Muscle of back (tissue), 11 donors: ENCODE data around the gene CHST15. TPM values are rescaled to one million over a fixed set of nuclear protein-coding genes. Genes with fewer than 3 reads are reported as not detected.

Experiments
- DNase-seq, 3 donors: peaks; one replicate each; pipeline versions ENCODE4 v3.0.0 to v3.0.0-alpha.2; 2013
- polyA plus RNA-seq, 10 donors: library from polyadenylated mRNA; unstranded; fragments of 120-200 nt; gene quantifications; one replicate each; pipeline ENCODE4 v1.2.1, GENCODE V29; 2013; ENCODE audit not compliant: insufficient read length in 10 of 10

Gene CHST15
- polyA plus RNA-seq, 10 donors: 13.5 to 24.0 (median 18.5) TPM

GRCh38 chr10:124000792-124001201 lies 92.6 kb downstream of the CHST15 start:
- DNase-seq: peak in 1 of 3 donors; percentile 0

DNA sequence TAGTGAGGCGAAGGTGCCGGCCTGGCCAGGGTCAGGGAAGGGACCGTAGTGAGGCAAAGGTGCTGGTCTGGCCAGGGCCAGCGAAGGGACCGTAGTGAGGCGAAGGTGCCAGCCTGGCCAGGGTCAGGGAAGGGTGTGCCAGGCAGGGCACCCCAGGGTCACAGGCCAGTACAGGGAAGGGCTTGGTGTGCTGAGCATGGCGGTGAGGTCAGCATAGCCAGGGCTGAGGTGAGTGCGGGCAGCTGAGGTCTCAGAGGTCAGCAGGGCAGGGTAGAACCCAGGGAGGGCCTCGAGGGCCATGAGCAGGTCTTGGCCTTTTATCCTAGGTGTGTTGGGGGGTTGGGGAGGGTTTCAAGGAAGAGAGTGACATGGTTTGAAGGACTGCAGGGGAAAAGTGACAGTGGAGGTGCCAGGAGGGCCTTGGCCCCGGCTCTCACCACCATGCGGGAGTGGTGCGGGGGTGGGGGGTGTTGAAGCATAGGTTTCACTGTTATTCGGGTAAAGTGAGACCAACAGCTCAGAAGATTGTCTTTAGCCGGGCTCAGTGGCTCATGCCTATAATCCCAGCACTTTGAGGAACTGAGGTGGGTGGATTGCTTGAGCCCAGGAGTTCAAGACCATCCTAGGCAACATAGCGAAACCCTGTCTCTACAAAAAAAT lies 93.3 kb downstream of the CHST15 start:
- peak in 1 of 3 donors; percentile 0 for DNase-seq

DNA sequence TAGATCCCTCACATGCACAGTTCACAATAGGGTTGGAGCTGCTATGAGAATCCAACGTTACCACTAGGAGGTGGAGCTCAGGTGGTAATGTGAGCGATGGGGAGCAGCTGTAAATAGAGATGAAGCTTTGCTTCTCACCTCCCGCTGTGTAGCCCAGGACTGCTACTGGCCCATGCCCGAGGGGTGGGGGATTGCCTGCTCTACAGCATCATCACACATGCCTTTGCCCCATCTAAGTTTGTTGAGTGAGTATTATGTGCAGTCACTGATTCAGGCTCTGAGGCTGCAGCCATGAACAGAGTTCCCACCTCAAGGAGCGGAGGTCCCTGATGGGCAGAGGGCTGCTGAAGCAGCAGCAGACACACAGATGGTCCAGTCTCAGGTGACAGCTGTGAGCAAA lies 94.1 kb downstream of the CHST15 start:
- no peak for DNase-seq

DNA sequence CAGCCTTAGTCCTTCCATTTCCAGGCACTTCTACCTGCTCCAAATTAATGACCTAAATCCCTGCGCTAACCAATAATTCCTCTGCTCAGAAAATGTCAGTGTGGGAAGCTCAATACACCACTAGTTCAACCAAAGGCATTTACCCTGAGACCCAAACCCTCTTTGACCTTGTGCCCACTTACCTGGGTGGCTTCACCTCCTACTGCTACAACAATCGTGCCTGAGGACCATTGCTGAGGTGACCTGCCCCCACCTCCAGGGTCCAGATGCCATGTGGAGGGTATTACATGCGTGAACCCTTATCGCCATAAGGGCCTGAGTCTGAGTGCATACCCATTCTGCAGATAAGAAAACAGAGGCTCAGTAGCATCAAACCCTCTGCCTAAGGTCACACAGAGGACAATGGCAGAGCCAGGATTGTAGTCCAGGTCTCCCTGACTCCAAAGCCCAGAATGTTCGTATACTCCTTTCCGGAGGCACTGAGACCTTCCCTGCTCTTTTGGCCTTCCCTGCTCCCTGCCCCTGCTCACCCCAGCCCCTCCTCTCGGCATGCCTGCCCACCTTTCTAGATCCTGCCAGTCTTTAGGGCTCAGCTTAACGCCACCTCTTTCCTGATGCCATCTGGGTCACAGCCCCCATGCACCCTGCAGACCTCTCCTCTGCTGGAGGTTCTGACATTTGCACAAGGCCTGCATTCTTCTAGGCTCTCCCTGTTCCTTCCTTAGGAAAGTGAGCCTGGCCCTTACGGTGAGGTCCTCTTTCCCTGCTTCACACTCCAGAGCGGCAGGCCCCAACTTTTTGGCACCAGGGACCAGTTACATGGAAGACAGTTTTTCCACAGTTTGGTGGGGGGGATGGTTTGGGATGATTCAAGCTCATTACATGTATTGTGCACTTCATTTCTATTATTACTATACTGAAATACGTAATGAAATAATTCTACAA lies 94.9 kb downstream of the CHST15 start:
- no peak for DNase-seq

GRCh38 chr10:123997486-123998196 lies 95.8 kb downstream of the CHST15 start:
- peak; percentile 20 to 92 (median 45) for DNase-seq

- DNase-seq: no peak
Measured at GRCh38 chr10:123997013-123997412, 96.4 kb downstream of the CHST15 start.

GRCh38 chr10:123996302-123996701 lies 97.1 kb downstream of the CHST15 start:
- no peak for DNase-seq

DNA sequence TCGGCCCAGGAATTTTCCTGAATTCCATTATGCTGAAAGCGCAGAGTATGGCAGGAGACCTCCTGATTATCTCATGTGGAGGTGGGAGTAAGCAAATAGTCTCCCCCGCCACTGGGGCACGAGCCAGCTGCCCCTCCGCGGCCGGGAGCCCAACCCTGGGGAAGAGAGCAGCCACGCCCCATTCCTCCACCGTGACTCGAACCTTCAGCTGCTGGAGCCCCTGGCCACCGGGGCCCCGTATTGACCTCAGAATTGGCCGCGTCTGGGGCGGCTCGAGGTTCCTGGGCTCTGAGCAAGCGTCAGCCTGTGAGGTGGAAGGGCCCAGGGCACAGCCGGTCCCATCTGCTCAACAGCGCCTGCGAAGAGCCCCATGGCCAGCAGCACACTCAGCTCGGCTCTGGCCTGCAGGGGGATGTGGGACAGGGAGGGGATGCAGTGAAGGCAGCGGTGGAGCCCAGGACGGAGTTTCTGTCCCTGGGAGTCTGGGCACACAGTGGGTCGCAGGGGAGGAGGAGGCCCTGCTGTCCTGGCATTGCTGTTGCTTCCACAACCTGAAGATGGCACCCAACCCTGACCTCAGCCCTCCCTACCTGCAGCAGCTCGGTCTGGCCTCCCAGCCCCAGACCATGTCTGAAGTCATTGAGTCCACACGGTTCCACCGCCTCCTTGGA lies 97.8 kb downstream of the CHST15 start:
- peak; percentile 45 to 79 (median 63) for DNase-seq

DNA sequence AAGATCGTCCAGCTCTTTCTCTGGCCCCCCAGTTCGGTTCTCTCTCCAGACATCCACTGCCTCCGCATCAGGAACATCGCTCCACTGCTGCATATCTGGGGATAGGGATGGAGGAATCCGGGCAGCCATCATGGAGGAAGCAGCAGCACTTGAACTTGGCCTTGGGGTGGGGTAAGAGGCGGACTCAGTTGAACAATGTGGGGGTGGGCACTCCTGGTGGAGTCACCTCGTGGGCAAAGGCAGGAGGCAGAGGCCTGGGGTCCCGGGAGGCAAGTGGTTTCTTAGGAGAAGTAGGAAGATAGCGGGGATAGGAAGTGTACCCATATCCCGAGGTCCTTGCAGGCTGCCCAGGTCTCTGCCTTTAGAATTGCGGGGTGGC lies 98.3 kb downstream of the CHST15 start:
- DNase-seq: no peak

GRCh38 chr10:123994417-123995081 lies 98.8 kb downstream of the CHST15 start:
- peak; percentile 76 to 91 (median 87) for DNase-seq

DNA sequence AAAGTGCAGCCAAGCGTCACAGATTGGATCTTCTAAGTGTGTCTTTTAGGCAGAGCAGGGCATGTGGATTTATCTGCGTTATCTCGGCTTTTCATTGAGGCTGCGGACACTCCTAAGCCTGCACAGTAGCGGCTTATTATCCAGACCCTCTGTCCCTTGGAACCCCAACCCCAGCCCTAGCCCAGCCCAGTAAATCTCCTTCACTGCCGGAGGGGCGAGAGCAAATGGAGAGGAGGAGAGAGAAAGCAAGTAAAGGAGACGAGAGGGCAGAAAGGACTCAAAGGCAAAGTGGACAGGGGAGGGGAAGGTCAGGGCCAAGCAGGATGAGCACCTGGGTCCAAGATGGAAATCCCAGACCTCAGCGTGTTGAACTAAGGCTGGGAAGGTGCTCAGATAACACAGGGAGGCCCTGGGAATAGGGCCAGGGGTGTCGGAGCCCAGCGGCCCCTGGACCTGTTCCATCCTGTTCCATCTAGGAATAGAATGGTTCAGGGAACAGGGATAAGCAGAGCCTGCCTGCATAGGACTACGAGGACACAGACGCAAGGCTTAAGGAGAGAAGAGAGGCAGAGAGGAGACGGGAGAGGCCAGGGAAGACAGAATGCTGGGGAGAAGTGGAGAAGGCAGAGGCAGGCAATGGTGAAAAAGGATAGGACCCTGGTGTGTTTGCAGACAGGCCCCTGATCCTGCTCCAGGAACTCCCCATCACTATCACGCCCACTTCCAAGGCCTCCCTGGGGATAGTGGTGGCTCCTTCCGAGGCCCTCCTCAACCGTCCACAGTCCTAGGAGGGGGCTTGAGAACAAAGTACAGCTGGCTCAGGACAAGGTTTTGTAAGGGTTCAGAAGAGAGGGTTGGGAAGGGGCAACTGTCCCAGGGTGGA lies 99.6 kb downstream of the CHST15 start:
- no peak for DNase-seq

GRCh38 chr10:123991611-123992570 lies 101.5 kb downstream of the CHST15 start:
- no peak for DNase-seq

DNA sequence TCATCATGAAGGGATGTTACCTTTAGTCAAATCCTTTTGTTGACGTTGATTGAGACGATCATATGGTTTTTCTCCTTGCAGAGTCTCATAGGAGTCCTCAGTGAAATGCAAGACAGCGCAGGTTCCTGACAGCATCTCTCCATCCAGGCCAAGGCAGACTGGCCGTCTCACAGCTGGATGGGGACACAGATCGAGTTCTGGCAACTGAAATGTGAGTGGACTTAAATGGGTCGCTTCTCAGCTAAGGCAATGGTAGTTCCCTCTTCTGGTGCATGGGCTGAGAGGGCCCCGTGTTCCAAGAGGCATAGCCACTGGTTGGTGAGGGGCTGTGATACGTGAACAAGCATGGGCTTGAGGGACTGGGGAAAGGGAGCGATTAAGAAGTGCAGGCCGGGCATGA lies 102.5 kb downstream of the CHST15 start:
- no peak for DNase-seq

- no peak for DNase-seq
Measured at GRCh38 chr10:123988694-123989093, 104.7 kb downstream of the CHST15 start.

DNA sequence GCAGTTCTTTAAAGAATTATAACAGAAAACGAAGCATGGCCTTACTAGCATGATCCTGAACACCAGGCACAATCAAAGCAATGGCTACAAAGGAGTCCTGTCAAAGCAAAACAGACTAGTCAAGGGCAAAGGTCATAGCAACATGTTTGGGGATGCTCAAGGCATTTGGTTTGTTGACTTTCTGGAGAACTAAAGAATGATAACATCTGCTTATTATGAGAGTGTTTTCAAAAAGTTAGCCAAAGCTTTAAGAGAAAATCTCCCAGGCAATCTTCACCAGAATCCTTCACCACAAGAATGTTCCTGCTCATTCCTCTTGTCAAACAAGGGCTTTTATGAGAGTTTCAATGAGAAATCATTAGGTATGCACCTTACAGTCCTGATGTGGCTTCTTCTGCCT lies 106.7 kb downstream of the CHST15 start:
- DNase-seq: no peak

DNA sequence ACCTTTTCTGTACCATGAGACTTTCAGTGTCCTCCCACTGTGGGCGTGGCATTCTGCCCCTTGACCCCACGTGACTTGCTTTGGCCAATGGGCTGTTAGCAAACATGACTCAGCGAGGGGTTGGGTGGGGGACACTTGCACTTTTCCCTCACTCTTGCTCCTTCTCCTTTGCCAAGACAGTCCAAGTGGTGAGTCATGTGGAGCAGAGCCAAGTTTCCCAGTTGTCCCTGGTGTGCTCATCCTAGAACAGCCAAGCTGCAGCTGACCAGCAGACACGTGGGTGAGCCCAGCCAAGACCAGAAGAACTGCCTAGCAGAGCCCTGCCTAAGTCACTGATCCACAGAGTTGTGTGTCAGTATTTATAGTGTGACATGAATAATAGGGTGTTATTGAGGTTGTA lies 119.0 kb downstream of the CHST15 start:
- DNase-seq: peak in 1 of 3 donors; percentile 43

DNA sequence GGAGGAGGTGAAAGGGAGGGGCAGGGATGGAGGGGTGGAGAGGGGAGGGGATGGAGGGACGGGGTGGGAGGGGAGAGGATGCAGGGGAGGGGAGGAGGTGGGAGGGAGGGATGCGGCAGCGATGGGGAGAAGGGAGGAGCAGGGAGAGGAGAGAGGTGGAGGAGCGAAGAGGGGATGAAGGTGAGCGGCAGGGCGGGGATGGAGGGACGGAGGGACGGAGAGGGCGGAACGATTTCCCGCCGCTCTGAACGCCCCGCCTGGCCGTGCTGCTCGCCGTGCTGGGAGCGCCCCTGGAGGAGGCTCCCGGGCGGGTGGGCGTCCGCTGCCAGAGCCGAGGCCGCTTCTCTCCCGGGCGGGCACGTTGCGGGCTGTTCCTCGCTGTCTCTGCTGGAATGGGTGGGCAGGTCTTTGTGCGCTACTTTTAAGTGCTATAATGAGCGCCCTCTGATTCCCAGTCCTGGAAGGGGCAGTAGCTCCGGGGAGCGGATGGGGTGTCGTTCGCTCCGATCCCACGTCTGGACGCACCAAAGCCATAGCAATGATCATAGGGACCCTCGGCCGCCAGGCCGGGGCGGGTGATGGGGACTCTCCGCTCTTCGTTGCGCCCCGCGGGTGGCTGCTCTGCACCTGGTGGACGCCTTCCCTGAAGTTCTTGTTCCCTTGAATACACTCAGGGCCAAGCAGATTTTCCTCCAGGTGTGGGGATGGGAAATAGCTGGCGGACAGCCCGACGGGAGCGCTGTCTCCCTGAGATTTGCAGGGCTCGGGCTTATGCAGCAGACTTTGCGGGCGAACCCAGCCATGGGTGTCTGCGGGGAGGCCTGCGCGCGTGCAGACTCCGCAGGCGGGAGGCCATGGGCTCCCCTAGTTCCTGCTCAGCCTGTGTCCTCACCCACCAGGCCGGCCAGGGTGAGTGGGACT lies 120.7 kb downstream of the CHST15 start:
- DNase-seq: peak in 1 of 3 donors; percentile 15

DNA sequence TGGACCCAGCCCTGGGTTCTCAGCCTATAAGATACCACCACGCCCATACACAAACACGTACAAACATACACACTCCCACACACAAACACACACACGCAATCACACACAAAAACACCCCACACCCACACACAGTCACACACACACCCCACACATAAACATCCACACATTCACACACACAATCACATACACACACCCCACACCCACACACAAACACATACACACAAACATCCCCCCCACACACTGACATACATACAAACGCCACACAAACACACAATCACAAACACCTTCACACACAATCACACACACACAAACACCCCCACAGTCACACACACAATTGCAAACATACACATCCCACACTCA lies 122.5 kb downstream of the CHST15 start:
- DNase-seq: no peak
